Smooth muscle cell (in vitro differentiated cells): ENCODE results near the gene TANC1. TPM values are rescaled to one million over a fixed set of nuclear protein-coding genes. Genes with fewer than 3 reads are reported as not detected.
"Not testable (repeated sequence)": the region's sequence is repeated elsewhere in the genome, so short reads cannot be mapped to it uniquely, and the experiment has no call there.

Experiments
- DNase-seq: peaks from one replicate; lab custom pipeline; 2025; ENCODE audit not compliant: unreplicated experiment; lab: John Stamatoyannopoulos, UW
- H2AFZ ChIP-seq: fragments of 200-600 bp; sonication (generic); 2 replicates; pipeline ENCODE4 v1.6.0; 2016; ENCODE audit warnings: antibody characterized with exemption, low read depth, mild to moderate bottlenecking
- H3F3A ChIP-seq: fragments of 200-600 bp; sonication (generic); 2 replicates; pipeline ENCODE4 v1.6.0; 2017; ENCODE audit warnings: antibody characterized with exemption, low read depth
- H3K27ac ChIP-seq: fragments of 200-600 bp; sonication (generic); 2 replicates; pipeline ENCODE4 v1.5.1; 2016; ENCODE audit warnings: low read depth, mild to moderate bottlenecking
- H3K27me3 ChIP-seq: fragments of 200-600 bp; sonication (generic); 2 replicates; pipeline ENCODE4 v1.6.1; 2016; ENCODE audit warnings: low read depth, mild to moderate bottlenecking
- H3K36me3 ChIP-seq: fragments of 200-600 bp; sonication (generic); 2 replicates; pipeline ENCODE4 v1.5.1; 2016; ENCODE audit warnings: low read depth
- H3K4me1 ChIP-seq: fragments of 200-600 bp; sonication (generic); 2 replicates; pipeline ENCODE4 v1.5.1; 2016; ENCODE audit warnings: low read depth
- H3K4me2 ChIP-seq: fragments of 200-600 bp; sonication (generic); 2 replicates; pipeline ENCODE4 v1.6.0; 2016; ENCODE audit warnings: mild to moderate bottlenecking
- H3K4me3 ChIP-seq: fragments of 200-600 bp; sonication (generic); 2 replicates; pipeline ENCODE4 v1.5.1; 2016; ENCODE audit warnings: mild to moderate bottlenecking
- H3K79me2 ChIP-seq: fragments of 200-600 bp; sonication (generic); 2 replicates; pipeline ENCODE4 v1.6.0; 2016; ENCODE audit warnings: low read depth, mild to moderate bottlenecking
- H3K9ac ChIP-seq: fragments of 200-600 bp; sonication (generic); 2 replicates; pipeline ENCODE4 v1.6.0; 2016; ENCODE audit warnings: low read depth
- H3K9me3 ChIP-seq: fragments of 200-600 bp; sonication (generic); replicated peaks from 2 replicates; pipeline ENCODE4 v1.5.1; 2016; ENCODE audit warnings: low read depth
- H4K20me1 ChIP-seq: fragments of 200-600 bp; sonication (generic); 2 replicates; pipeline ENCODE4 v1.6.0; 2016; ENCODE audit warnings: low read depth
- WGBS: methylation state at CpG from one replicate; pipeline ENCODE4 v1.1.7; 2016; ENCODE audit warnings: low lambda C conversion rate; 5-methylcytosine and 5-hydroxymethylcytosine counted together
- polyA plus RNA-seq: library from polyadenylated mRNA; unstranded; fragments of >200 nt; fragmentation: Nextera tagmentation; extraction: Ambion mirVana; gene quantifications from 2 replicates; pipeline ENCODE4 v1.2.1, GENCODE V29; 2016
- total RNA-seq: library from RNA; depleted of rRNA; stranded (reverse); fragments of >200 nt; gene quantifications from 2 replicates; pipeline ENCODE4 v1.2.3, GENCODE V29; 2014
- TF ChIP-seq, protein P1 (sequence below): fragments of 200-600 bp; sonication (generic); IDR thresholded peaks from 2 replicates; pipeline ENCODE4 v1.5.1; 2017; ENCODE audit warnings: borderline replicate concordance, mild to moderate bottlenecking, antibody characterized with exemption; ENCODE audit not compliant: insufficient read depth, poor library complexity, severe bottlenecking

TANC1 gene
- total and polyA plus RNA-seq, 2 experiments from 2014 or later = 9.1 to 30.8 TPM

DNA sequence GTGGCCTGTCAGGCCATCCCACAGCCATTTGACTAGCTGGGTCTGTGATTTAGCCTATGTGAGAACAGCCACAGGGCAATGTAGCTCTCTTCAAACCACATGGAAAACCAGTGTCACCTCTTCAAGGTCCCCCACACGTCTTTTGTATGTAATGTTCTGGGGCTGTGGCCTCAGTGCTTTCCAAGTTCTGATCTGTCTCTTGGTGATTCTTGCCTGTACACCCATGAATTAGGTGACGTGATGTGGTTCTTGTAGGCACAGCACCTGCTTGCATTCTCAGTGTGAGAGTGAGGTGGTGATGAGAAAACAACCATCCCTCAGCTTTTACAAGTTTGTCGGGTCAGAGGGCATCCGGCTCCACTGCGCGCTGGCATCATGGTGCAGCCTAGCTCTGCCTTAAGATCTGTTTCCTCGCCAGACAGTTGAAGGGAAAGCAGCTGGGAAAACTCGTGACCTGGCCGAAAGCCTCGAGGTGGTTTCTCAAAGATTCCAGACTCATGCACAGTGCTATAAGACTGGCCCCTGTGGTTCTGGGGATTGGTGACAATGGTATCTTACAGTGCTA lies 125.8 kb downstream of the TANC1 start:
- Histone ChIP-seq H3K36me3 (no peaks in the 10 kb centered on the region), H3K9ac (no peak overlapping the region), H3K4me2 (peak overlapping the region; percentile 3), H4K20me1 (peaks cover 4% of the 10 kb centered on the region), H3K4me3 (no peak overlapping the region), H3F3A (no peaks in the 10 kb centered on the region), H3K27me3 (no peaks in the 10 kb centered on the region), H3K27ac (peak overlapping the region; percentile 59), H3K9me3 (no peaks in the 10 kb centered on the region), H2AFZ (no peak overlapping the region), H3K79me2 (peaks cover 5% of the 10 kb centered on the region), H3K4me1 (peaks cover 19% of the 10 kb centered on the region)
- DNase-seq = no peak
- WGBS = 66% methylated on average over 10 of the region's 10 CpGs
- TF ChIP-seq, protein P1, sequence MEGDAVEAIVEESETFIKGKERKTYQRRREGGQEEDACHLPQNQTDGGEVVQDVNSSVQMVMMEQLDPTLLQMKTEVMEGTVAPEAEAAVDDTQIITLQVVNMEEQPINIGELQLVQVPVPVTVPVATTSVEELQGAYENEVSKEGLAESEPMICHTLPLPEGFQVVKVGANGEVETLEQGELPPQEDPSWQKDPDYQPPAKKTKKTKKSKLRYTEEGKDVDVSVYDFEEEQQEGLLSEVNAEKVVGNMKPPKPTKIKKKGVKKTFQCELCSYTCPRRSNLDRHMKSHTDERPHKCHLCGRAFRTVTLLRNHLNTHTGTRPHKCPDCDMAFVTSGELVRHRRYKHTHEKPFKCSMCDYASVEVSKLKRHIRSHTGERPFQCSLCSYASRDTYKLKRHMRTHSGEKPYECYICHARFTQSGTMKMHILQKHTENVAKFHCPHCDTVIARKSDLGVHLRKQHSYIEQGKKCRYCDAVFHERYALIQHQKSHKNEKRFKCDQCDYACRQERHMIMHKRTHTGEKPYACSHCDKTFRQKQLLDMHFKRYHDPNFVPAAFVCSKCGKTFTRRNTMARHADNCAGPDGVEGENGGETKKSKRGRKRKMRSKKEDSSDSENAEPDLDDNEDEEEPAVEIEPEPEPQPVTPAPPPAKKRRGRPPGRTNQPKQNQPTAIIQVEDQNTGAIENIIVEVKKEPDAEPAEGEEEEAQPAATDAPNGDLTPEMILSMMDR = no peak

DNA sequence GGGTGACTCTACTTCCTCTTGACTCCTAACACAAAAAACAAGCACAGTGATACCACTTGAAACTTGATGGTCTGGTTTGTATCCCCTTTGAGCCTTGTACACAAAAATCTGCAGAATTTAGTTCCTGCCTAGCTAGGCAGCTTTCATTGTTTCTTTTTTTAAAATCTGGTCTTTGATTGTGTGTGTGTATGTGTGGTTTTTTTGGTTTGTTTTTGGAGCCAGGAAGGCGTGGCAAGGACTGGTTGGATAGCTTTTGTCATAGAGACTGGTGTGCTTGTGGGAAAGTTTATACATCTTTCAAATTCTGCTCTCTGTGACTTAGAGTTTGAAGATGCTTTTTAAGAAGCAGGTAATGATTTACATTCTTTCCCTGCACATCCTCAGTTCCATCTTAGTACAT lies 127.4 kb downstream of the TANC1 start:
- Histone ChIP-seq H3K79me2 (peaks cover 5% of the 10 kb centered on the region), H3K4me1 (peaks cover 19% of the 10 kb centered on the region)

DNA sequence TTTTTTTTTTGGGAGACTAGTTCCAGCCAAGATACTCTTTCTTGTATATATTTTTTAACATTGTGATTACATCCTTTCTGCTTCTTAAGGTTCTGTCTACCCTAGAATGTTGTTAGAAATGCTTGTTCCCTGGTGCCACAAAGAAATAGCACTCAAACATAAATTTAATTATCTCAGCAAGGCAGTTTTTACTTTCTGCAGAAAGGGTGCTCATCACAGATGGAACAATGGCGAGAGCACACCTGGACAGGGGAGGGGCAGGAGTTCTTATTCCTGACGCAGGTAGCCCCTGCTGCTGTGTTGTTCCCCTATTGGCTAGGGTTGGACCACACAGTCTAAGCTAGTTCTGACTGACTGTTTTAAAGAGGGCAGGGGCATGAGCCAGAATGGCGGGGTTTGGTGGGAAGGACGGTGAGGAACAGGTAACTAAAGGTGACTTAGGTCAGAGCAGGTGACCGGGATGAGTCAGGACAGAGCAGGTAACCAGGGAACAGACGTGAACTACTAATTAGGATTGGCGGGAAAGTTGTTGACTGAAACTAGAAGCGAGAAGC lies 127.9 kb downstream of the TANC1 start:
- H2AFZ ChIP-seq, H3K36me3 ChIP-seq, DNase-seq, H4K20me1 ChIP-seq, H3K79me2 ChIP-seq, H3K4me3 ChIP-seq, H3K4me2 ChIP-seq, H3K27me3 ChIP-seq, H3K9me3 ChIP-seq, H3F3A ChIP-seq, H3K9ac ChIP-seq: not testable (repeated sequence)
- Histone ChIP-seq H3K4me1 (peaks cover 19% of the 10 kb centered on the region), H3K27ac (peak overlapping the region; percentile 24)
- WGBS = 89% methylated on average over 8 of the region's 8 CpGs

More for the DNA sequence above, 127.4 kb downstream of the TANC1 start:
- DNase-seq = no peak
- H3K27ac ChIP-seq = peak overlapping the region; percentile 24
- no peaks in the 10 kb centered on the region for H3K36me3 ChIP-seq
- H3K4me2 ChIP-seq = no peak overlapping the region
- H3K9me3 ChIP-seq = no peaks in the 10 kb centered on the region
- TF ChIP-seq, protein P1 = no peak
- WGBS = 80% methylated on average over 1 of the region's 1 CpG
- H2AFZ ChIP-seq = no peak overlapping the region
- H3K4me3 ChIP-seq = no peak overlapping the region
- no peaks in the 10 kb centered on the region for H4K20me1 ChIP-seq
- no peaks in the 10 kb centered on the region for H3K27me3 ChIP-seq
- no peak overlapping the region for H3K9ac ChIP-seq
- no peaks in the 10 kb centered on the region for H3F3A ChIP-seq

DNA sequence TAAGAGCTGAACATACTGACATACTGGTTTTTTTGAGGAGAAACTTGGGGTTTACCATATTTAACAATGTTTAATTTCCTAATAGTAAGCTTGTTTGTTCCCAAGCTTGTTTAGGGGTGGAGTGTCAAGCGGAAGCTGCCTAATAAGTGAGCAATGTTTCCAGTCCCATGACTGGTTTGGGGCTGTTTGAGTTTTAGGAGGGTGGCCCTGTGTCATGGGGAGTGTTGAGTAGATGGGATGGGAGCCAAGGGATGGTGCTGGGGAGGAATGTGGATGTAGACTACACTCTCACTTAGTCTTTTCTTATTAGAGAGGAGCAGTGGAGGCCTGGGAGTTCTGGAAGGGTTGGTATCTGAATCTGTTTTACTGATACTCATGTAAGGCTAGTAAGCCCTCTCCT lies 128.5 kb downstream of the TANC1 start:
- H3K4me3 ChIP-seq = no peak overlapping the region
- H3K9ac ChIP-seq = no peak overlapping the region
- no peaks in the 10 kb centered on the region for H3K36me3 ChIP-seq
- no peaks in the 10 kb centered on the region for H3F3A ChIP-seq
- DNase-seq = no peak
- no peaks in the 10 kb centered on the region for H3K9me3 ChIP-seq
- H4K20me1 ChIP-seq = no peaks in the 10 kb centered on the region
- no peak overlapping the region for H3K4me2 ChIP-seq
- peak overlapping the region; percentile 24 for H3K27ac ChIP-seq
- H3K27me3 ChIP-seq = no peaks in the 10 kb centered on the region
- H3K4me1 ChIP-seq = peaks cover 18% of the 10 kb centered on the region
- TF ChIP-seq, protein P1 = no peak
- WGBS = 86% methylated on average over 1 of the region's 1 CpG
- H2AFZ ChIP-seq = no peak overlapping the region
- peaks cover 10% of the 10 kb centered on the region for H3K79me2 ChIP-seq
